GM12878 (cell line): ENCODE results near the gene DNTT. TPM values are rescaled to one million over a fixed set of nuclear protein-coding genes. Genes with fewer than 3 reads are reported as not detected.

ENCODE experiments used
- ATF7 ChIP-seq: fragments of 450-650 bp; IDR thresholded peaks from 2 replicates; pipeline ENCODE4 v1.6.1; 2016; ENCODE audit warnings: low read depth, mild to moderate bottlenecking
- ESRRA ChIP-seq: IDR thresholded peaks from 2 replicates; pipeline ENCODE4 v1.6.1; 2012; ENCODE audit warnings: mild to moderate bottlenecking, low read length, improper control_type of control experiment
- HDGF ChIP-seq: fragments of 450-650 bp; IDR thresholded peaks from 2 replicates; pipeline ENCODE4 v1.6.1; 2016; ENCODE audit warnings: antibody characterized with exemption
- KAT2A ChIP-seq: conservative IDR thresholded peaks from 2 replicates; pipeline ENCODE4 v1.6.1; 2011; ENCODE audit warnings: low read depth, low read length; ENCODE audit not compliant: control insufficient read depth
- POLR2A ChIP-seq: IDR thresholded peaks from 2 replicates; pipeline ENCODE4 v1.6.1; 2011; ENCODE audit warnings: low read depth, mild to moderate bottlenecking, low read length
- SMAD5 ChIP-seq: IDR thresholded peaks from 2 replicates; pipeline ENCODE4 v1.6.1; 2016; ENCODE audit warnings: antibody characterized with exemption, low read depth
- polyA plus RNA-seq, 11 experiments: library from polyadenylated mRNA; depleted of rRNA in 4 of 11; unstranded in 6 of 11; stranded (reverse) in 5 of 11; fragments of >200 nt; fragmentation: Nextera tagmentation in 4 of 11; fragmentation: Illumina TruSeq in 1 of 11; extraction: Ambion mirVana in 4 of 11; extraction: Trizol in 1 of 11; gene quantifications; 1 replicate in 1 of 11; 2 replicates in 10 of 11; pipeline versions ENCODE4 v1.2.1 to v1.2.3, GENCODE V29; 2011 to 2016; ENCODE audit warnings: inconsistent platforms in 2 of 11, missing spikeins in 2 of 11, low read depth in 1 of 11
- total RNA-seq, 4 experiments: library from RNA; depleted of rRNA in 3 of 4; stranded (reverse); fragments of >200 nt in 3 of 4; fragmentation: Illumina TruSeq in 1 of 4; extraction: Trizol in 1 of 4; gene quantifications; 2 replicates each; pipeline versions ENCODE4 v1.2.1 to v1.2.3, GENCODE V29; 2013 to 2021
- TF ChIP-seq, protein P1 (sequence below): fragments of 450-650 bp; IDR thresholded peaks from 2 replicates; pipeline ENCODE4 v1.6.1; 2016; ENCODE audit warnings: mild to moderate bottlenecking, moderate library complexity, borderline replicate concordance
- TF ChIP-seq, protein P2 (sequence below): IDR thresholded peaks from 2 replicates; pipeline ENCODE4 v1.6.1; 2012; ENCODE audit warnings: mild to moderate bottlenecking, low read depth, low read length

DNTT gene
- total and polyA plus RNA-seq, 10 of the 15 experiments (the other 5 are each of a cell fraction or from before 2014, with no cell fraction given) = 0.06 to 0.13 (median 0.09) TPM; not detected in 5

DNA sequence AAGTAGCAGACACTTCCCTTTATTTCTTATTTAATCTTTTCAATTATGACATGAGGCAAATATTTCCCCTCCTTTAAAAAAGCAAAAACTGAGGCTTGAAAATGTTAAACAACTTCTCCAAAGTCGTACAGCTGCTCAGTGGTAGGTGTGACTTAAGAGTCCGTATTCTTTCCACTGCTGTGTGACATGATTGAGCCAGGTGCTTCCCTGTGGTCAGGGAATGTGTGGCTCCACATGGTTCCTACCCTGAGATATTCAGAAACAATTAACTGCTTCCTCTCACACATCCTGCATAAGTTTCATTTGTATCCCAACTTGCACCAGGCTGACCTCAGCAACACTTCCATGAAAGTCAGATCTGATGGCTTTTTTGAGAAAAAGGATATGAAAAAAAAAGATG lies 41.0 kb downstream of the DNTT start (continued):
- TF ChIP-seq, protein P1, sequence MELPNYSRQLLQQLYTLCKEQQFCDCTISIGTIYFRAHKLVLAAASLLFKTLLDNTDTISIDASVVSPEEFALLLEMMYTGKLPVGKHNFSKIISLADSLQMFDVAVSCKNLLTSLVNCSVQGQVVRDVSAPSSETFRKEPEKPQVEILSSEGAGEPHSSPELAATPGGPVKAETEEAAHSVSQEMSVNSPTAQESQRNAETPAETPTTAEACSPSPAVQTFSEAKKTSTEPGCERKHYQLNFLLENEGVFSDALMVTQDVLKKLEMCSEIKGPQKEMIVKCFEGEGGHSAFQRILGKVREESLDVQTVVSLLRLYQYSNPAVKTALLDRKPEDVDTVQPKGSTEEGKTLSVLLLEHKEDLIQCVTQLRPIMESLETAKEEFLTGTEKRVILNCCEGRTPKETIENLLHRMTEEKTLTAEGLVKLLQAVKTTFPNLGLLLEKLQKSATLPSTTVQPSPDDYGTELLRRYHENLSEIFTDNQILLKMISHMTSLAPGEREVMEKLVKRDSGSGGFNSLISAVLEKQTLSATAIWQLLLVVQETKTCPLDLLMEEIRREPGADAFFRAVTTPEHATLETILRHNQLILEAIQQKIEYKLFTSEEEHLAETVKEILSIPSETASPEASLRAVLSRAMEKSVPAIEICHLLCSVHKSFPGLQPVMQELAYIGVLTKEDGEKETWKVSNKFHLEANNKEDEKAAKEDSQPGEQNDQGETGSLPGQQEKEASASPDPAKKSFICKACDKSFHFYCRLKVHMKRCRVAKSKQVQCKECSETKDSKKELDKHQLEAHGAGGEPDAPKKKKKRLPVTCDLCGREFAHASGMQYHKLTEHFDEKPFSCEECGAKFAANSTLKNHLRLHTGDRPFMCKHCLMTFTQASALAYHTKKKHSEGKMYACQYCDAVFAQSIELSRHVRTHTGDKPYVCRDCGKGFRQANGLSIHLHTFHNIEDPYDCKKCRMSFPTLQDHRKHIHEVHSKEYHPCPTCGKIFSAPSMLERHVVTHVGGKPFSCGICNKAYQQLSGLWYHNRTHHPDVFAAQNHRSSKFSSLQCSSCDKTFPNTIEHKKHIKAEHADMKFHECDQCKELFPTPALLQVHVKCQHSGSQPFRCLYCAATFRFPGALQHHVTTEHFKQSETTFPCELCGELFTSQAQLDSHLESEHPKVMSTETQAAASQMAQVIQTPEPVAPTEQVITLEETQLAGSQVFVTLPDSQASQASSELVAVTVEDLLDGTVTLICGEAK = no peak
- TF ChIP-seq HDGF (no peak), ESRRA (no peak), SMAD5 (no peak), ATF7 (no peak), POLR2A (no peak), KAT2A (no peak)
- TF ChIP-seq, protein P2, sequence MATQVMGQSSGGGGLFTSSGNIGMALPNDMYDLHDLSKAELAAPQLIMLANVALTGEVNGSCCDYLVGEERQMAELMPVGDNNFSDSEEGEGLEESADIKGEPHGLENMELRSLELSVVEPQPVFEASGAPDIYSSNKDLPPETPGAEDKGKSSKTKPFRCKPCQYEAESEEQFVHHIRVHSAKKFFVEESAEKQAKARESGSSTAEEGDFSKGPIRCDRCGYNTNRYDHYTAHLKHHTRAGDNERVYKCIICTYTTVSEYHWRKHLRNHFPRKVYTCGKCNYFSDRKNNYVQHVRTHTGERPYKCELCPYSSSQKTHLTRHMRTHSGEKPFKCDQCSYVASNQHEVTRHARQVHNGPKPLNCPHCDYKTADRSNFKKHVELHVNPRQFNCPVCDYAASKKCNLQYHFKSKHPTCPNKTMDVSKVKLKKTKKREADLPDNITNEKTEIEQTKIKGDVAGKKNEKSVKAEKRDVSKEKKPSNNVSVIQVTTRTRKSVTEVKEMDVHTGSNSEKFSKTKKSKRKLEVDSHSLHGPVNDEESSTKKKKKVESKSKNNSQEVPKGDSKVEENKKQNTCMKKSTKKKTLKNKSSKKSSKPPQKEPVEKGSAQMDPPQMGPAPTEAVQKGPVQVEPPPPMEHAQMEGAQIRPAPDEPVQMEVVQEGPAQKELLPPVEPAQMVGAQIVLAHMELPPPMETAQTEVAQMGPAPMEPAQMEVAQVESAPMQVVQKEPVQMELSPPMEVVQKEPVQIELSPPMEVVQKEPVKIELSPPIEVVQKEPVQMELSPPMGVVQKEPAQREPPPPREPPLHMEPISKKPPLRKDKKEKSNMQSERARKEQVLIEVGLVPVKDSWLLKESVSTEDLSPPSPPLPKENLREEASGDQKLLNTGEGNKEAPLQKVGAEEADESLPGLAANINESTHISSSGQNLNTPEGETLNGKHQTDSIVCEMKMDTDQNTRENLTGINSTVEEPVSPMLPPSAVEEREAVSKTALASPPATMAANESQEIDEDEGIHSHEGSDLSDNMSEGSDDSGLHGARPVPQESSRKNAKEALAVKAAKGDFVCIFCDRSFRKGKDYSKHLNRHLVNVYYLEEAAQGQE = no peak
